Left lung (tissue), 10 donors: ENCODE measurements around the gene ADPRHL1. TPM values are rescaled to one million over a fixed set of nuclear protein-coding genes. Genes with fewer than 3 reads are reported as not detected.
"Not testable (repeated sequence)": the region's sequence is repeated elsewhere in the genome, so short reads cannot be mapped to it uniquely, and the experiment has no call there.

ENCODE experiments used
- ATAC-seq: fragments of 200-7000 bp; cut with Tn5 transposase; one replicate; pipeline ENCODE4 v1.9.1; 2020; ENCODE audit warnings: moderate library complexity
- DNase-seq, 4 donors: peaks; one replicate each; pipeline ENCODE4 v3.0.0-alpha.2; 2013 to 2020
- H3K27ac ChIP-seq, 2 donors: fragments of 200-600 bp; sonication (generic) in 1 of 2; one replicate each; pipeline versions ENCODE4 v1.5.0 to v1.8.0; 2020 to 2021
- H3K27me3 ChIP-seq, 2 donors: fragments of 200-600 bp; sonication (generic) in 1 of 2; one replicate each; pipeline versions ENCODE4 v1.5.0 to v1.8.0; 2020 to 2021
- H3K36me3 ChIP-seq, 2 donors: fragments of 200-600 bp; sonication (generic) in 1 of 2; one replicate each; pipeline versions ENCODE4 v1.5.0 to v1.8.0; 2020 to 2021
- H3K4me1 ChIP-seq, 2 donors: fragments of 200-600 bp; one replicate each; pipeline ENCODE4 v1.8.0; 2021
- H3K4me3 ChIP-seq, 2 donors: fragments of 200-600 bp; sonication (generic) in 1 of 2; one replicate each; pipeline versions ENCODE4 v1.5.0 to v1.8.0; 2020 to 2021; ENCODE audit warnings: mild to moderate bottlenecking in 1 of 2
- H3K9me3 ChIP-seq, 2 donors: fragments of 200-600 bp; sonication (generic) in 1 of 2; one replicate each; pipeline versions ENCODE4 v1.5.0 to v1.8.0; 2020 to 2021
- intact Hi-C, 2 donors: fragments of 100-400 bp; cut with DNase I; formaldehyde crosslinking; loops; one replicate each; pipeline versions ENCODE4 v1.11.2 to v1.14.2; 2022
- polyA plus RNA-seq, 6 donors: library from polyadenylated mRNA; unstranded; fragments of 120-200 nt; gene quantifications; one replicate each; pipeline ENCODE4 v1.2.1, GENCODE V29; 2013; ENCODE audit not compliant: insufficient read length in 6 of 6
- total RNA-seq, 2 donors: library from RNA; stranded (reverse); fragmentation: NEBNext Ultra II Directional; extraction: Animal tissue kit (Norgen Biotek cat#: 25700); gene quantifications; one replicate each; pipeline ENCODE4 v1.2.1, GENCODE V29; 2021
- TF ChIP-seq, protein P1 (sequence below), 2 donors: fragments of 200-600 bp; sonication (generic) in 1 of 2; IDR thresholded peaks; one replicate each; pipeline versions ENCODE4 v1.5.0 to v1.8.0; 2021; ENCODE audit warnings: antibody characterized with exemption in 2 of 2
- donor health status: DM: no; HTN: yes; CAD: no.
- donor health status: DM: no; HTN: no; CAD: no.

ADPRHL1 gene
- total and polyA plus RNA-seq, 8 donors, result 0.66 to 2.3 (median 1.5) TPM

DNA sequence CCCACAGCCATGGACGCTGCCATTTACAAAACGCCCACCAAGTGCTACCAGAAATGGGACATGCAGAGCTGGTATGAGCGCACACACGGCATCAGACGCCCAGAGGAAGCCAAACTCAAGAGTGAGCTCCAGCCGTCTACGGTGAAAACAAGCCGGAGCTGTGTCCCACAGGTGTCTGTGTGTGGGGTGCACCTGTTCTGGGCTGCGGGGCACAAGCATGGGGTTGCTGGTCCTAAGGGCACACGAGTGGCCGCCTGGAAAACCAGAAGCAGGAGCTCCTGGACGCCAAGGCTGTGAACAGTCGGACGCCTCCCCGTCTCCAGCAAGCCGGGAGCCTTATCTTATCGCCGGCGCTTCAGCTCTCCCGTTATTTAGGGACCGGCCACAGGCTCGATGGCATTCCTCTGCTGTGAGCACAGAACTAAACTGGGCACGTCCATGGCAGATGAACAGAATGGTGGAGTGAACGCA, 1.3 kb downstream of the ADPRHL1 start:
- Histone ChIP-seq H3K27me3 (no peaks in the 10 kb centered on the region), H3K9me3 (no peaks in the 10 kb centered on the region), H3K27ac (no peak overlapping the region), H3K4me3 (no peak overlapping the region), H3K4me1 (no peaks in the 10 kb centered on the region), H3K36me3 (peaks cover 0 to 49% of the 10 kb centered on the region in 2 donors)
- DNase-seq (no peak), ATAC-seq (no peak)
- TF ChIP-seq, protein P1, sequence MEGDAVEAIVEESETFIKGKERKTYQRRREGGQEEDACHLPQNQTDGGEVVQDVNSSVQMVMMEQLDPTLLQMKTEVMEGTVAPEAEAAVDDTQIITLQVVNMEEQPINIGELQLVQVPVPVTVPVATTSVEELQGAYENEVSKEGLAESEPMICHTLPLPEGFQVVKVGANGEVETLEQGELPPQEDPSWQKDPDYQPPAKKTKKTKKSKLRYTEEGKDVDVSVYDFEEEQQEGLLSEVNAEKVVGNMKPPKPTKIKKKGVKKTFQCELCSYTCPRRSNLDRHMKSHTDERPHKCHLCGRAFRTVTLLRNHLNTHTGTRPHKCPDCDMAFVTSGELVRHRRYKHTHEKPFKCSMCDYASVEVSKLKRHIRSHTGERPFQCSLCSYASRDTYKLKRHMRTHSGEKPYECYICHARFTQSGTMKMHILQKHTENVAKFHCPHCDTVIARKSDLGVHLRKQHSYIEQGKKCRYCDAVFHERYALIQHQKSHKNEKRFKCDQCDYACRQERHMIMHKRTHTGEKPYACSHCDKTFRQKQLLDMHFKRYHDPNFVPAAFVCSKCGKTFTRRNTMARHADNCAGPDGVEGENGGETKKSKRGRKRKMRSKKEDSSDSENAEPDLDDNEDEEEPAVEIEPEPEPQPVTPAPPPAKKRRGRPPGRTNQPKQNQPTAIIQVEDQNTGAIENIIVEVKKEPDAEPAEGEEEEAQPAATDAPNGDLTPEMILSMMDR (IDR thresholded peaks at IDR 0.05), result no peak
- intact Hi-C loops, result no loop called here

DNA sequence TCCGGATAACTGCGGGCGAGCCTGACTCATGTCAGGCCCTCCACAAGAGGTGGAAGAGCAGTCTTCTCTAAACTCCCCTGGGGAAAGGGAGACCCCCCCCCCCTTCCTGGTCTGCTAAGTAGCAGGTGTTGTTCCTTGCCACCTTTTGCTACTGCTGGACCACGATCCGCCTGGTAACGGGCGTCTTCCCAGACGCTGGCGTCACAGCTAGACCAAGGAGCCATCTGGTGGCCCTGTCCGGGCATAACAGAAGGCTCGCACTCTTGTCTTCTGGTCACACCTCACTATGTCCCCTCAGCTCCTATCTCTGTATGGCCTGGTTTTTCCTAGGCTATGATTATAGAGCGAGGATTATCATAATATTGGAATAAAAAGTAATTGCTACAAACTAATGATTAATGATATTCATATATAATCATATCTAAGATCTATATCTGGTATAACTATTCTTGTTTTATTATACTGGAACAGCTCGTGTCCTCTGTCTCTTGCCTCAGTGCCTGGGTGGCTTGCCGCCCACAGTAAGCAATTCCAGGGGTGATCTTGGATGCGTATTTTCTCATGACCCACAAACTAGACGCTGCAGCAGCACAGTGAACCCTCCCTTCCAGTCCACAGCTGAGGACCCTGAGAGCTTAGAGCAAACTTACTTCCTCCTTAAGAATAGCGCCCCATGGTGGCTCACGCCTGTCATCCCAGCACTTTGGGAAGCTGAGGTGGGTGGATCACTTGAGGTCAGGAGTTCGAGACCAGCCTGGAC, 2.2 kb downstream of the ADPRHL1 start:
- H3K4me3 ChIP-seq, intact Hi-C loops, H3K27ac ChIP-seq, H3K27me3 ChIP-seq, H3K4me1 ChIP-seq, ATAC-seq, H3K9me3 ChIP-seq: not testable (repeated sequence)
- H3K36me3 ChIP-seq, result peaks cover 0 to 40% of the 10 kb centered on the region in 2 donors
- DNase-seq, result peak in 1 of 4 donors; percentile 39

DNA sequence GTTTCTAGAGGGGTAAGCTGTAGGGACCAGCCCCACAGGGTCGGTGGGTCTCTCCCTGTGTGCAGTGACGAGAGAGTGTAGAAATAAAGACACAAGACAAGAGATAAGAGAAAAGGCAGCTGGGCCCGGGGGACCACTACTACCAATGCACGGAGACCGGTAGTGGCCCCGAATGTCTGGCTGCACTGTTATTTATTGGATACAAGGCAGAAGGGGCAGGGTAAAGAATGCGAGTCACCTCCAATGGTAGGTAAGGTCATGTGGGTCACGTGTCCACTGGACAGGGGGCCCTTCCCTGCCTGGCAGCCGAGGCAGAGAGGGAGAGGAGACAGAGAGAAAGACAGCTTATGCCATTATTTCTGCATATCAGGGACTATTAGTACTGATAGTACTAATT, 2.9 kb downstream of the ADPRHL1 start:
- H3K4me3 ChIP-seq, intact Hi-C loops, H3K4me1 ChIP-seq, DNase-seq, ATAC-seq, H3K9me3 ChIP-seq, H3K27me3 ChIP-seq, H3K27ac ChIP-seq: not testable (repeated sequence)
- peaks cover 0 to 33% of the 10 kb centered on the region in 2 donors for H3K36me3 ChIP-seq

DNA sequence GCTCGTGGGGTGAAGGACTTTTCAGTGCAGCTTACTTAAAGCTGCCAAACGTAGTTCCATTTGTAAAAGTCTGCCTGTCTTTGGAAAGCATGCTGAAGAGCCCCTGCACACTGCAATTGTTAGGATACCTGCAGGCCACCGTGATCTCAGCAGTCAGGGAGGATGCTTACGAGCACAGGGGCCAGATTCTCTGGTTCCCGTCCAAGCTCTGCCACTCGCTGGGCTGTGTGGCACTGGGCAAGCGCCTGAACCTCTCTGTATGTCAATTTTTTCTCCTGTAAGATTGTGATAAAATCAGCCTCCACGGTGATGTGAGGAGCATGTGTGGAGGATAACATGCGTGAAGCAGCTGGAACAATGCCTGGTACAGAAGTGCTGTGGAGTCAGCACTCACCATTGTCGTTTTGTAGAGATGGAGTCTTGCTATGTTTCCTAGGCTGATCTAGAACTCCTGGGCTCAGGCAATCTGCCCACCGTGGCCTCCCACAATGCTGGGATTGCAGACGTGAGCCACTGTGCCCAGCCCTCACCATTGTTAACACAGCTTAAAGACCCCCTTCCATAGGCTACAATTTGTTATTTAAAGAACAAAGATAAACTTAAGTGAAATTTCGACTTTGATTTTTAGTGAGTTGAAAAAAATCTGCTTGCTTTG, 3.5 kb downstream of the ADPRHL1 start:
- H3K9me3 ChIP-seq, result no peaks in the 10 kb centered on the region
- TF ChIP-seq, protein P1 (IDR thresholded peaks at IDR 0.05), result no peak
- DNase-seq (no peak), ATAC-seq (no peak)
- intact Hi-C loops, result no loop called here
- H3K4me1 ChIP-seq, result no peaks in the 10 kb centered on the region
- no peaks in the 10 kb centered on the region for H3K27me3 ChIP-seq
- H3K27ac ChIP-seq, result peak overlapping the region; percentile 39 to 64
- peak overlapping the region in 1 of 2 donors; percentile 40 for H3K4me3 ChIP-seq
- H3K36me3 ChIP-seq, result peaks cover 0 to 27% of the 10 kb centered on the region in 2 donors

DNA sequence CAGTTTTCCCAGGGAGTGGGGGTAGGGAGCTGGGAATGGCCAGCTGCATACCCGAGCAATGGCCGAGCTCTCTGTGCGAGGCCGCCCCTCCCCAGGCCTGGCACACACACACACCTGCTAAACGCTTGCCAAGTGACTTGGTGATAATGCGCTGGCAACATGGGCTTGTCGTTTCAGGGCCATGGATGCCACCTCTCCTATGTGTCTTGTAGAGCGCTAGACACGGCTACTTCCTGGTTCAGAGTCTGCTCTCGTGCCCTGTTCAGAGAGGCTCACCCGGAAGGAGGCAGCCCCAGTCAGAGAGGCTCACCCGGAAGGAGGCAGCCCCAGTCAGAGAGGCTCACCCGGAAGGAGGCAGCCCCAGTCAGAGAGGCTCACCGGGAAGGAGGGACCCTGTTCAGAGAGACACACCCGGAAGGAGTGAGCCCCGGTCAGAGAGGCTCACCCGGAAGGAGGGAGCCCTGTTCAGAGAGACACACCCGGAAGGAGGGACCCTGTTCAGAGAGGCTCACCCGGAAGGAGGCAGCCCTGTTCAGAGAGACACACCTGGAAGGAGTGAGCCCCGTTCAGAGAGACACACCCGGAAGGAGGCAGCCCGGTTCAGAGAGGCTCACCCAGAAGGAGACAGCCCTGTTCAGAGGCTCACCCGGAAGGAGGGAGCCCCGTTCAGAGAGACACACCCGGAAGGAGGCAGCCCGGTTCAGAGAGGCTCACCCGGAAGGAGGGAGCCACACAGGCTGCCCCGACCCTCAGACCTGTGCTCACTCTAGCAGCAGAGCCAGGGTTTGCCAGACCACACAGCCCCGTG, 4.2 kb downstream of the ADPRHL1 start:
- H3K4me1 ChIP-seq, result no peaks in the 10 kb centered on the region
- H3K4me3 ChIP-seq, result peak overlapping the region in 1 of 2 donors; percentile 40
- peaks cover 0 to 22% of the 10 kb centered on the region in 2 donors for H3K36me3 ChIP-seq
- no peaks in the 10 kb centered on the region for H3K9me3 ChIP-seq
- intact Hi-C loops, result no loop called here
- H3K27ac ChIP-seq, result peak overlapping the region; percentile 39 to 64
- ATAC-seq (peak; percentile 87), DNase-seq (peak in 1 of 4 donors; percentile 51)
- TF ChIP-seq, protein P1 (IDR thresholded peaks at IDR 0.05), result no peak
- H3K27me3 ChIP-seq, result no peaks in the 10 kb centered on the region

DNA sequence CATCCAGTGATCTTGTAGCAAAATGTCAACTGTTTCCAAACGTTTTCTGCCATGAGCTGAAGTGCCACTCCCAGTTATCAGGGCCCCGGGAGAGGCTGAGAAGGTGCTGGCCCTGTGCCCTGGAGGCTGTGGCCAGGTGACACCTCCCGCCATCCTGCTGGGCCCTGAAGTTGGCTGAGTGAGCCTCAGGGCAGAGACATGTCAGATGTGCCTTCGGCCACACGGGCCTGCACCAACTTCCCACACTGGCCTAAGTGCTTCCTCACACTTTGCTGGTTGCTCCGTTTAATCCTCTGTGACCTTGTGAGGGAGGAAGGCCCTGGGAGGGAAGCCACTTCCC, 4.8 kb downstream of the ADPRHL1 start:
- intact Hi-C loops, result no loop called here
- no peaks in the 10 kb centered on the region for H3K27me3 ChIP-seq
- H3K4me1 ChIP-seq, result no peaks in the 10 kb centered on the region
- TF ChIP-seq, protein P1 (IDR thresholded peaks at IDR 0.05), result no peak
- peaks cover 0 to 16% of the 10 kb centered on the region in 2 donors for H3K36me3 ChIP-seq
- ATAC-seq, result peak; percentile 78
- H3K9me3 ChIP-seq, result no peaks in the 10 kb centered on the region
- H3K27ac ChIP-seq, result peak overlapping the region; percentile 35 to 64
- peak overlapping the region in 1 of 2 donors; percentile 40 for H3K4me3 ChIP-seq
- DNase-seq, result peak in 1 of 4 donors; percentile 55
